HFFc6 (cell line): ENCODE results near the gene GAS2L1. TPM values are rescaled to one million over a fixed set of nuclear protein-coding genes. Genes with fewer than 3 reads are reported as not detected.

Source experiments
- DNase-seq: peaks from one replicate; pipeline ENCODE4 v3.0.0-alpha.2; 2018
- H3K27ac Mint-ChIP-seq: 2 replicates; pipeline ENCODE4 v1.8.0; 2020; ENCODE audit warnings: mild to moderate bottlenecking, mixed read lengths
- H3K27me3 Mint-ChIP-seq: 2 replicates; pipeline ENCODE4 v1.8.0; 2021; ENCODE audit warnings: mild to moderate bottlenecking, moderate library complexity, mixed read lengths; ENCODE audit not compliant: insufficient read depth
- H3K36me3 Mint-ChIP-seq: 2 replicates; pipeline ENCODE4 v1.8.0; 2021; ENCODE audit warnings: low read depth, mixed read lengths
- H3K4me1 Mint-ChIP-seq: 2 replicates; pipeline ENCODE4 v1.8.0; 2020; ENCODE audit warnings: low read depth, mixed read lengths
- H3K4me3 Mint-ChIP-seq: 2 replicates; pipeline ENCODE4 v1.8.0; 2020; ENCODE audit warnings: mild to moderate bottlenecking, moderate library complexity, mixed read lengths
- H3K9me3 Mint-ChIP-seq: 2 replicates; pipeline ENCODE4 v1.8.0; 2020; ENCODE audit warnings: mild to moderate bottlenecking, mixed read lengths
- total RNA-seq, 6 experiments: library from RNA; stranded (reverse); fragmentation: NEBNext Ultra II Directional; extraction: Animal tissue kit (Norgen Biotek cat#: 25700); gene quantifications; 2 replicates in 1 of 6; 3 replicates in 5 of 6; pipeline ENCODE4 v1.2.3, GENCODE V29; 2021
- TF ChIP-seq, protein P1 (sequence below): fragments of 200-600 bp; sonication (generic); IDR thresholded peaks from 2 replicates; pipeline ENCODE4 v1.5.0; 2021; ENCODE audit warnings: antibody characterized with exemption, mild to moderate bottlenecking

GAS2L1 gene
- total RNA-seq, 6 experiments from 2014 or later, result 40.5 to 48.8 (median 43.3) TPM

DNA sequence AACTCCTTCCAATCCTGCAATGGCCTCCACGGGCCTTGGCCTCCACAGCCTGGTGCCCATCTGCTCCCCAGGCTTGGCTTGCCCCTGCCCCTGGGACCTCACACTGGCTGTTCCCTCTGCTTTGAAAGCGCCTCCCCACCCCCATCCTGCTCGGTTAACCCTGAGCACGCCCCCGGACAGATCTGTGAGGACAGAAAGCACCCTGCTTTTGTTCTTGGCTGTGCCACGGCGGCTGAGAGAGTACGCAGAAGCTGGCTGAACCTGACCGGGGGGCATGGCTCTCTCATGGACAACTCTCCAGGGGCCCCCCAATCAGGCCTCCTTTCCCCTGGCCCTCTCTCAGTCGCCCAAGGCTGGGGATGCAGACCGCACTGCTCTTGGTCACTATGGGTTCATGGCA is 29.2 kb downstream of the GAS2L1 start:
- no peak overlapping the region for H3K4me3 Mint-ChIP-seq
- peaks cover 19% of the 10 kb centered on the region for H3K4me1 Mint-ChIP-seq
- peaks cover 4% of the 10 kb centered on the region for H3K27me3 Mint-ChIP-seq
- TF ChIP-seq, protein P1, sequence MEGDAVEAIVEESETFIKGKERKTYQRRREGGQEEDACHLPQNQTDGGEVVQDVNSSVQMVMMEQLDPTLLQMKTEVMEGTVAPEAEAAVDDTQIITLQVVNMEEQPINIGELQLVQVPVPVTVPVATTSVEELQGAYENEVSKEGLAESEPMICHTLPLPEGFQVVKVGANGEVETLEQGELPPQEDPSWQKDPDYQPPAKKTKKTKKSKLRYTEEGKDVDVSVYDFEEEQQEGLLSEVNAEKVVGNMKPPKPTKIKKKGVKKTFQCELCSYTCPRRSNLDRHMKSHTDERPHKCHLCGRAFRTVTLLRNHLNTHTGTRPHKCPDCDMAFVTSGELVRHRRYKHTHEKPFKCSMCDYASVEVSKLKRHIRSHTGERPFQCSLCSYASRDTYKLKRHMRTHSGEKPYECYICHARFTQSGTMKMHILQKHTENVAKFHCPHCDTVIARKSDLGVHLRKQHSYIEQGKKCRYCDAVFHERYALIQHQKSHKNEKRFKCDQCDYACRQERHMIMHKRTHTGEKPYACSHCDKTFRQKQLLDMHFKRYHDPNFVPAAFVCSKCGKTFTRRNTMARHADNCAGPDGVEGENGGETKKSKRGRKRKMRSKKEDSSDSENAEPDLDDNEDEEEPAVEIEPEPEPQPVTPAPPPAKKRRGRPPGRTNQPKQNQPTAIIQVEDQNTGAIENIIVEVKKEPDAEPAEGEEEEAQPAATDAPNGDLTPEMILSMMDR, result no peak
- no peaks in the 10 kb centered on the region for H3K9me3 Mint-ChIP-seq
- 0 out of 2 replicates have a peak overlapping the region, but pooled peaks have one; percentile 1 for H3K27ac Mint-ChIP-seq
- H3K36me3 Mint-ChIP-seq, result peaks cover 20% of the 10 kb centered on the region
- no peak for DNase-seq

- Mint-ChIP-seq H3K4me3 (no peak overlapping the region), H3K4me1 (peaks cover 9% of the 10 kb centered on the region; the same call in 1 of the 2 replicates), H3K36me3 (peaks cover 20% of the 10 kb centered on the region), H3K27ac (no peak overlapping the region), H3K27me3 (peaks cover 4% of the 10 kb centered on the region), H3K9me3 (no peaks in the 10 kb centered on the region)
- DNase-seq, result no peak
- TF ChIP-seq, protein P1, result no peak
Observed at GRCh38 chr22:29336751-29337490, 30.5 kb downstream of the GAS2L1 start.

DNA sequence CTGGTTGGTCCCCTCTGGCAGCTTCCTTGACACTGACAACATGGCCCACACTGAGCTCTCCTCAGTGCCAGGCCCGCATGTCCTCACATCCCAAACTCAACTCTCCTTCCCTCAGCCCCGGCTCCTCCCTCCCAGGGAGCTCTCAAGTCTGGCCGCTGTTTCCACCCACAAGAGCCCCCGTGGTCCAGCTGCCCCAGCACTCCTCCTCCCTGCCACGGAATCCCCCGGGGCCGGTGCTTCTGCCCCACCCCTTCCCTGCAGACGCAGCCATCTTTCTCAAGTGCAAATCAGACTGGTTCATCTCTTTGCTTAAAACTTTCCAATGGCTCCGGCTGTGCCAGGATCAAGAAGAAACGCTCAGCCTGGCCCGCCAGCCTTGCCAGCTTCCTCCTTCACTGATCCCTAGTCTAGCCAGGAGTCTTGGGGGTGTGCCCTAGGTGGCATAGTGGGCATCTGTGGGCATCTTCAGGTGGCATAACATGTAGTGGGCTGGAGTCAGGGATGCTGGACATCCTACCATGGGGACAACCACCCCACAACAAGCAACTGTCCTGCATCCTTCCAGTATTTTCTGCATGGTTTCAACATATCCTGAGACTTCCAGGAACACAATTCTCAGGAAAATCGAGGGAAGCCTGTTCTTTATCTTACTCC is 31.3 kb downstream of the GAS2L1 start:
- peaks cover 20% of the 10 kb centered on the region for H3K36me3 Mint-ChIP-seq
- no peak overlapping the region for H3K4me3 Mint-ChIP-seq
- peaks cover 17% of the 10 kb centered on the region for H3K4me1 Mint-ChIP-seq
- H3K27me3 Mint-ChIP-seq, result peaks cover 2% of the 10 kb centered on the region; the same call in 1 of the 2 replicates
- H3K27ac Mint-ChIP-seq, result no peak overlapping the region; the same call in 1 of the 2 replicates
- TF ChIP-seq, protein P1, result no peak
- no peaks in the 10 kb centered on the region for H3K9me3 Mint-ChIP-seq
- no peak for DNase-seq

GRCh38 chr22:29338398-29338797 is 31.9 kb downstream of the GAS2L1 start:
- DNase-seq, result no peak
- no peak overlapping the region for H3K4me3 Mint-ChIP-seq
- TF ChIP-seq, protein P1, result no peak
- H3K27me3 Mint-ChIP-seq, result peaks cover 2% of the 10 kb centered on the region; the same call in 1 of the 2 replicates
- H3K36me3 Mint-ChIP-seq, result peaks cover 20% of the 10 kb centered on the region
- H3K27ac Mint-ChIP-seq, result no peak overlapping the region; the same call in 1 of the 2 replicates
- peaks cover 23% of the 10 kb centered on the region for H3K4me1 Mint-ChIP-seq
- no peaks in the 10 kb centered on the region for H3K9me3 Mint-ChIP-seq

DNA sequence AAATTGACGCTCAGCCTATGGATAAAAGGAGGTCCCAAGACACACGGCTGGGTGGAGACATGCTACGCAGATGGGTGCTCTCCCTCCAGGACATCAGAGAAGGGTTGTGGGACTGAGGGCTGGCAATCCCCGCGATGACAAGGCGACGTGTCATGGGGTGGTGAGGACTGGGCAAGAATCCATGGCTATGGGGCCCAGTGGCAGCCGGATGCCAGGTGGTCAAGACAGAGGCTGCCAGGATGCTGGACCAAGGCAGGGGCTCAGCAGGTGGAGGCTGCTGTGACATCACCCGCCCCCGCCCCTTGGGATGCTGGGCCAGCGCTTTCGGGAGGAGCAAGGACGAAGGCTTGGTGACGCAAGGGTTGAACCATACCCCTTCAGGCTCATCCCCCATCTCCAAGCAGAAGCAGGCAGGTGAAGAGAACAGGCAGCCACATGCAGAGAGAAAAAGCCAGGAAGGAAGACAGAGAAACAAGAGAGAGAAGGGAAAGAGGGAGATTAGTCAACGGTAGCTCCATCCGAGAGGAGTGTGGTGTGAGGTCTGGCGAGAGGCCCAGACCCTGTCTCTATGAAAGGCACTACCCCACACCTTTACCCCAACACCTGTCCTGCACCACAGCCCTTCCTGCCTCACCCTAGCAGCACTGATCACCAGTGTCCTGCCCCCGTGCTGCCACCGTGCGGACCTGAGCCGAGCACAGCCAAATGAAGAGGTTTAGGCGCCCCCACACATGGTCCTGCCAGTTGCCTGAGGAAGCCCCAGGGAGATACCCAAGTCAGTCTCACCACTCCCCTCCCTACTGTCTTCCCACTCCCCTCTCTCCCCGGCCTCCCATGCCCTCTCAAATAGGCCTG is 33.2 kb downstream of the GAS2L1 start:
- Mint-ChIP-seq H3K27me3 (peaks cover 2% of the 10 kb centered on the region; the same call in 1 of the 2 replicates), H3K9me3 (no peaks in the 10 kb centered on the region), H3K36me3 (peaks cover 20% of the 10 kb centered on the region), H3K4me3 (no peak overlapping the region), H3K27ac (no peak overlapping the region), H3K4me1 (peaks cover 36% of the 10 kb centered on the region)
- TF ChIP-seq, protein P1, result no peak
- DNase-seq, result no peak
